Skin epidermis (tissue), 12 donors: ENCODE results near the gene RCBTB2.
"Not testable (repeated sequence)": the region's sequence is repeated elsewhere in the genome, so short reads cannot be mapped to it uniquely, and the experiment has no call there.

ENCODE experiments used
- H3K27ac ChIP-seq, 21 experiments: fragments of 200-600 bp; sonication (generic) in 11 of 21; one replicate each; pipeline ENCODE4 v1.5.0; 2020; ENCODE audit warnings: mild to moderate bottlenecking in 3 of 21, inconsistent platforms in 2 of 21, moderate library complexity in 2 of 21
- H3K4me3 ChIP-seq, 7 experiments: fragments of 200-600 bp; sonication (generic) in 2 of 7; one replicate each; pipeline ENCODE4 v1.5.0; 2020; ENCODE audit warnings: inconsistent platforms in 2 of 7, mild to moderate bottlenecking in 2 of 7, moderate library complexity in 1 of 7

Gene RCBTB2

DNA sequence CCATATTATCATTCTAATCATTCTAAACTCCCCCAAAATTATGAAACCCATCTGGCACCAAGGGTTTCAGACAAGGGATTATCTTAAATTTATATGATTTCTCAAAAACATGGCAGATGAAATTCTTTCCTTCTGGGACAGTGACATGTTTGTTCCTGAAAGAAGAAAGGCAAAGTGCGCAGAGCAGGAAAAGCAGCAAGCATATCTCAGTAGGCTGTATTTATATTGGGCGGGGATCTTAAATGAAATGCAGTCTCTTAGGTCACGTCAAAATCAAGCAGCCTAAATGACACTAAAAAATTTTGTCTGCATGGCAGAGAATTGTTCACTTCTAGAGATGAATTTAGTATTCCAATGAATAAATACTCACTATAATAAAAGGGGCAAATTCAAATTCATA is 49.3 kb downstream of the RCBTB2 start:
- H3K27ac ChIP-seq: no peak overlapping the region
- H3K4me3 ChIP-seq: no peak overlapping the region

DNA sequence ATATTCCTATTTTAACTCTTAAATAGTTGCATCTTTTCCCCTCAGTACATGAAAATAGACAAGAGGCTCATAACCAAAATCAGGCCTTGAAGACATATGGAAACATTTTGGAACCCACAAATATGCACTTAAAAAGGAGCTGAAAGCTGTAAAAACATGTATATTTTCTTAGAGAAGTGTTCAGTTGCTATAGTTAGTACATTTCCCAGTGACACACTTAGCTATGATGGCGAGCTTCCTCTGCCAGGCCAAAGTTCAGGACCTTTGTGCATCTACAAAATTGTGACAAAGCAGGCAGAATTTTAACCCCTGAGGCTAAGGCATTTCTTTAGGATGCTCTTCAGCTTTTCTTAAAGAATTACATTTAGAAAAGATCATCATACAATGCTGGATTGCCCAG is 54.5 kb downstream of the RCBTB2 start:
- Histone ChIP-seq H3K4me3 (no peak overlapping the region), H3K27ac (peak overlapping the region in 2 of 21 experiments; percentile 13 to 37)

DNA sequence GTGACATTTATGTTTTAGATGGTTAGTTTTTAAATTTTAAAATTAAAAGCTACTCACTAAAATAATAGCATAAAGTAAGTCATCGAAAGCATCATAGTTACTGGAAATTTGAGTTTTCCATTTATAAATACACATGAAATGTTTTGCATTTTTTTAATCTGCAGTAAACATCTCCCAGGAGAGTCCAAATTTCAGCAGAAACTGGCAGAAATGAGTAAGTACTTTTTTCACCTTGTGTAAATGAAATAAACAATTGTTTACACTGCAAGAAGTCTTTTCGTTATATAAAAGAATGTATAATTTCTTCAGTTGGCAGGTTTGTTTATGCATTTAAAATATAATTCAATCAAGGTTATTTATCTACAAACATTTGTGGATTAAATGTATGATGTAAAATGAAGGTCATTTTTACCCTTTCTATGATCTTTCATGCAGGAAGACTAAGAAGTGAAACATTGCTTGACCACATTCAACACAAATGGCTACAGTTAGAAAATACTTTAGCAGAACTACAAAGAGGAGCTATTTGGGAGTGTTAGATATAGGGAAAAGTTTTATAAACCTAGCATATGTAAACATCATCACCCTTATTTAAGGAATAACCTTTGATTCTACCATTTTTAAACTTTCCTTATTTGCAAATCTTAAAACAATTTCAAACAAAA is 55.6 kb downstream of the RCBTB2 start:
- Histone ChIP-seq H3K27ac (peak overlapping the region in 4 of 21 experiments; percentile 36 to 71 (median 55)), H3K4me3 (no peak overlapping the region)

DNA sequence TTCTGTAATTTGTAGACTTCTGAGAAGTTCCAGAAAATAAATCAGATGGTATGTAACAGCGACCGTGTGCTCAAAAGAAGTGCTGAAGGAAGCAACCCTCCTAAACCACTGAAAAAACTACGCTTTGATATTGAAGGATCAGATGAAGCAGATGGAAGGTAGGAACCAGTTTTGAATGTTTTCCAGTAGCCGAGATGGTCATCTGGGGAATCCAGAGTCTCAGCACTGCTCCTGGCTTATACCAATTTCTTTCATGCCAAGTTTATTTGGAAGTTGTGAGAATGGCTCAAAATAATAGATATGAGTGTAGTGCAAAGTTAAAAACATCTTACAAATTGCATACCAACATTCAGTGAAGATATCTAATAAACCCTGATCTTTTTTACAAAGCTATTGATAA is 56.2 kb downstream of the RCBTB2 start:
- H3K4me3 ChIP-seq: no peak overlapping the region
- H3K27ac ChIP-seq: peak overlapping the region in 7 of 21 experiments; percentile 20 to 71 (median 46)

DNA sequence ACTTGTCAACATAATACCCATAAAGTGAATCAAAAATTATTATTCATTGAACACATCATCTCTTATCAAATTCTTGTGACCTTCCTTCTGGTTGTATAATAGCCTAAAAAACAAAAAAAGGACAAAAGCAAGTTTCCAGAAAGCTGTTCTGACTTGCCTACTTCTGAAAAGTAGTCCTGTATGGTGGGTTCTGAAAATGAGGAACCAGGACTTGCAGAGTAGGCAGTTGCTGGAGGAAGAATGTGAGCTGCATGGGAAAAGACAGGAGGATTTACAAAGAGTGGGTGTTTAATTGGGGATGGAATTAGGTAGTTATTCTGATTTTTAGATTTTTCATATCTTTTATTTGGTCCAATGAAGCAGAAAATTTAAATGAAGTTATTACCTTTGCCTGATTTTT is 56.7 kb downstream of the RCBTB2 start:
- Histone ChIP-seq H3K4me3 (no peak overlapping the region), H3K27ac (peak overlapping the region in 7 of 21 experiments; percentile 20 to 71 (median 46))

DNA sequence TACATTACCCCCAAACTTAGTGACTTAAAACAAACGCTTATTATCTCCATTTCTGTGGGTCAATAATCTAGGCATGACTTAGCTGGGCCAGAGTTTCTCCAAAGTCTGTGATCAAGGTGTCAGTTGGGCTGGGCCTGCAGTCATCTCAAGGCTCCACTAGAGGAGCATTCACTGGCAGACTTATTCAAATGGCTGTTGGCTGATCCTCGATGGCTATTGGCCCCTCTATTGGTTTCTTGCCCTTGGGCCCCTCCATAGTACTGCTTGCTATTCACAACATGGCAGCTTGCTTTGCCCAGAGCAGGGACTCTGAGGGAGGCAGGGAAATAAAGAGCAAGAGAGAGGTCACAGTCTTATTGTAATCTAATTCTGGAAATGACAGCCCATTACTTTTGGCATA is 57.6 kb downstream of the RCBTB2 start:
- Histone ChIP-seq H3K4me3 (no peak overlapping the region), H3K27ac (peak overlapping the region in 4 of 21 experiments; percentile 26 to 64 (median 46))

DNA sequence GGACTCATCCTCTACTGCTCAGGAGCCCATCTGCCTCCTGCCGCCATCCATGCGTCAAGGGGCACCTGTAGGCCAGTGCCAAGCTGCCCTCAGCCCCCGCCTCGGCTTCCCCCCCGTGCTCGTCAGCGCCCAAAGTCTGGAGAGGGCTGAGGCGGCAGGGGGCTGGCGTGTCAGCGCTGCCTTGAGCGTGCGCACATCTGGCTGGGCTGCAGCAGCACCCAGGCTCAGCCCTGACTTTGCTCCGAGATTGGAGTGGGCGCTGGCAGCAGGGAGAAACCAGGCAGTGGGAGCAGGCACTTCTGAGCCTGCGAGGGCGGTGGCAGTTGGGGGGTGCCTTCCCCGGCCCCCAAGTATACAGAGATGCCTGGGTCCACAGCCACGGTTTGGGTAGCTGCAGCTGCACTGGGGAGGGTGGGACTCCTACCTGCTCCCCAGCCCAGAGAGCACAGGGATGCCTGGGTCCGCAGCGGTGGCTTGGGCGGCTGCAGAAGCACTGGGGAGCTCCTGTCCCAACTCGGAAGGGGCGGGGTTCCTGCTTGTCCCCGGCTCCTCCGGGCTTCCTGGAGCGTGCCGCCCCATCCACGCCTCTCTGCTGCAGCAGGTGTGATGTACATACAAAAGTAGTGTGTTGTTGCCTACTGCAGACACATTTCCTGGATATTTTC is 75.2 kb downstream of the RCBTB2 start:
- H3K27ac ChIP-seq: no peak overlapping the region
- H3K4me3 ChIP-seq: no peak overlapping the region

DNA sequence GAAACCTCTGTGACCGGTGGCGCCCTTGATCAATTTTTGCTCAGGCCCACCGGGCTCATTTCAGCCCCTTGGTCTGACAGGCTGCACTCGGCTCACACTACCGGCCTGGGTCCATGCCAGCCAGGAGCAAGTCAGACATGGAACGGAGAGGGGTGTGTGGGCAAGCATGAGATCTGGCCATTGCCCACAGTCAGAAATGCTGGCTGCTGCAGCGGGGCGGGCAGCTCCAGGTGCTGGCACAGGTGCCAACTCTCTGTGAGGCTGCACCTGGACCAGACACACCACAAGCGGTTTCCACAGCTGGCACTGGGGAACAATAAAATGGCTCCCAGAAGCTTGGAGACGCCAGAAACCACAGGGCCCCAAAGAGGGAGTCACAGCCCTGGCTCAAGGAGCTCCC is 76.3 kb downstream of the RCBTB2 start:
- no peak overlapping the region for H3K4me3 ChIP-seq
- no peak overlapping the region for H3K27ac ChIP-seq

DNA sequence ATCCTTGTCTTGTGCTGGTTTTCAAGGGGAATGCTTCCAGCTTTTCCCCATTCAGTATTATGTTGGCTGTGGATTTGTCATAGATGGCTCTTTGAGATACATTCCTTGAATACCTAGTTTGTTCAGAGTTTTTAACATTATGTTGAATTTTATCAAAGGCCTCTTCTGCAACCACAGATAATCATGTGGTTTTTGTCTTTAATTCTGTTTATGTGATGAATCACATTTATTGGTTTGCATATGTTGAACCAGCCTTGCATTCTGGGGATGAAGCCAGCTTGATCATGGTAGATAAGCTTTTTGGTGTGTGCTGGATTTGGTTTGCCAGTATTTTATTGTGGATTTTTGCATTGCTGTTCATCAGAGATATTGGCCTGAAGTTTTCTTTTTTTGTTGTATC is 81.7 kb downstream of the RCBTB2 start:
- H3K27ac ChIP-seq, H3K4me3 ChIP-seq: not testable (repeated sequence)

DNA sequence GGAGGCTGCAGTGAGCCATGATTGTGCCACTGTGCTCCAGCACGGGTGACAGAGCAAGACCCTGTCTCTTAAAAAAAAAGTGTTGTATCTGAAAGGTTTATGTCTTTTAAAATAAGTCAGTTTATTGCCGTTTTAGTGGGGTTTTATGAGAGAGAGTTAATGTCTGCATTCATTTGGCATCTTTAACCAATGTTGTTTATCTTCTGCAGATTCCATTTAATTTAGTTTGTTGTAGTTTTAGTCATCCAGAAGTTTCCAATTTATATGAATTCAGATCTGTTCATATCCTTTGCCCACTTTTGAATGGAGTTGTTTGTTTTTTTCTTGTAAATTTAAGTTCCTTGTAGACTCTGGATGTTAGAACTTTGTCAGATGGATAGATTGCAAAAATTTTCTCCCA is 83.2 kb downstream of the RCBTB2 start:
- H3K27ac ChIP-seq: peak overlapping the region in 15 of 21 experiments; percentile 4 to 83 (median 45)
- no peak overlapping the region for H3K4me3 ChIP-seq

DNA sequence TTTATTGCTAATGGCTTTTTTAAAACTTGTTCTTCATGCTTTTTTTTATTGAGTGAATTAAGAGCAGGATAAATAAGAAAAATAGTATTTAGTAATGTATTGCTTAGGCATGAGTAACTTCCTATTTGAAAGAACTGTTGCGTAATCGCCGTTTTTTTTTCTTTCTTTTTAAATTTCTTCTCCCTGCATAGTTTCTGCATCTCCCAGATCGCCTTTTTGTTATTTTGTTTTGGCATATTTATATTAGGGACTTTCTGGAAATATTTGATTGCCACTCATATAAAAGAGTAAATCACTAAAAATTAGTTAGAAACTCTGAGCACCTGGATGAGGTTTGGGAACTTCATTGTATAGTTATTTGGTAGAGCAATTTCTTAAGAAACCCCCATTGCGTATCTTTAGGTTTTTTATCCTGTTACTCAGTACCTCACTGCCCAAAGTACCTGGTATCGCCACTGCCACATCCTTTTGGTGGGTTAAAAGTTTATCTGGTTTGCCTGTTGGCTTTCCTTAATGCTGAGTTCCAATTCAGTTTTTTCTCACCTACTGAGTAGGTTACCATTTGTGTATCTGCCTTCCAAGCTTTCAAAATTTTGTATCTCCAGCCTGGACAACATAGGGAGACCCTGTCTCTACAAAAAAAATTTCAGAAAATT is 83.8 kb downstream of the RCBTB2 start:
- peak overlapping the region in 1 of 7 experiments; percentile 9 for H3K4me3 ChIP-seq
- H3K27ac ChIP-seq: peak overlapping the region in 16 of 21 experiments; percentile 4 to 83 (median 48)

DNA sequence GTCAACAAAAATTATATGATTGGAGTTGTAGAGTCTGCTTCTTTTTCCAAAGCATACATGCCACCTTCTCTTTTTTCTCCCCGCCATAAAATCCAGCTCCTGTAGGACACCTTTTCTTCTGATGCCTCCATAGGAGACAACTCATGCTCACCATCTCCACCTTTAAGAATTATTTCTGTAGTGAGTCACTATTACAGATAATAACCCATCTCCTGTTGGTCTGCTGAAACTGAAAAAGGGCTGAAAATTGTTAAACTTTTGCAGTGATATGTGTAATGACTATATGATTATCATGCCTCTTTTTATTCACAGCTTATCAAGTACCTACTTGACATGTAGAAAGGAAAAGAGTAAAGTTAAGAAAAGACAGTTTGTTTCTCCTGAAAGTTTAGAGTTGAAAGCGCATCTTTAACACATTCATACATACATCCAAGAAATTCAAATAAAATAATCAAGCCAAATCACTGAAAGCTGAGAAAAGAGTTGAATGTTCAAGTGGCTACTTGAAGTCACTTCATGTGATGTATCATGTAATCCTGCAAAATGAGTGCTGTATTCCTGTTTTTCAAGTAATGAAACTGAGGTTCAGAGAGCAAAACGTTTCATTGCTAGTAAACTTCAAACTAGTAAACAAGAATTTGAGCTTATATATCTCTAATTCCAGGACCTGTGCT is 84.5 kb downstream of the RCBTB2 start:
- no peak overlapping the region for H3K4me3 ChIP-seq
- peak overlapping the region in 15 of 21 experiments; percentile 5 to 83 (median 41) for H3K27ac ChIP-seq

DNA sequence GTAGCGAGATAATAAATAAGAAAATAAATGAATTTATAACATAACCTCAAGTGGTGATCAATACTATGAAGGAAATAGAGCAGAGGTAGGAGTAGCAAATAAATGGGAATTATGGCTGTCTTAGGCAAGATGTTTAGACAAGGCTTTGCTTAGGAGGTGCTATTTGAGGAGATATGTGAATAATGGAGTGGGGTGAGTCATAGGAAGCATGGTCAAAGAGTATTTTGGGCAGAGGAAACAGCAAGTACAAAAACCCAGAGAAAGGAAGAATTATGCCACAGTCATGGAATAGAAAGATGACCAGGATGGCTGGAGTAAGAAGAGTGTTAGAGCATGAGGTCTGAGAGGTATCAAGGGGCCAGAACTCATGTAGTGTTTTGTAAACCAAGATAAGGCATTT is 86.4 kb downstream of the RCBTB2 start:
- H3K27ac ChIP-seq: peak overlapping the region in 6 of 21 experiments; percentile 12 to 42 (median 25)
- no peak overlapping the region for H3K4me3 ChIP-seq

DNA sequence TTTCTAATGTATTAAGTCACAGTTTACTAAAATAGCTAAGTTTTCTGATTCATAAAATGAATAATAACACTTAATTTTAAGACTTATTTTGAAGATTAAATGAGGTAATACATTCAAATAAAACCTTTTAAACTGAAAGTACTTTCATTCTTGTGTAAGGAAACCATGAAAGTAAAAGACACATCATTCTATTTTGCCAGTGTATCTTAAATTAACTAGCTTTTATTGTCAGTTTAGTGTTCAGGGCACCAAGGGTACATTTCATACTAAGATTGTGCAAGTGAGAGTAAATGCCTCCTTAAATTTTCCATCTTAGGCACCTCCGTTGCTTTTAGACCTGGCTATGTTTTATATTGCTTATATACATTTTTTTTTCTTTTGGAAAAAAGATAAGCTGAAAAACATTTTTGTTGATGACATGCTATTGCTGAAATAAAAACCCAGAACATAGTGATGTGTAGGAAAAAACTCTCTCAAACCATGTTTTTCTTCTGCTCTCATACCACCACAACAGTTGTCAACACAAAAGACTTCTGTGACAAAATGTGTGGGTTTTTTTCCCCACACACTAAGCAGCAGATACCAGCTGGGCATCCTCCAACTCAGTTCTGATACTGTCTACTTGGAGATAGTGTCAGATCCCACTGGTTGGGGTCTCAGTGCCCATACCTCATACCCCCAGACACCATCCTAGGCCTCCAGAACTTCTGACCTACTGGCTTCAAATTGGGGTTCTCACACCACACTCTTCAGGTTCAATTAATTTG is 89.3 kb downstream of the RCBTB2 start:
- H3K4me3 ChIP-seq: no peak overlapping the region
- peak overlapping the region in 3 of 21 experiments; percentile 26 to 55 (median 28) for H3K27ac ChIP-seq
